HCT116 (cell line): ENCODE measurements around the gene NCOA1. TPM values are rescaled to one million over a fixed set of nuclear protein-coding genes. Genes with fewer than 3 reads are reported as not detected.

Experiments used
- ATAC-seq: fragments of 200-7000 bp; cut with Tn5 transposase; 2 replicates; pipeline ENCODE4 v1.9.1; 2020; ENCODE audit warnings: mild to moderate bottlenecking, moderate library complexity
- BruUV-seq: library from RNA; stranded (reverse); fragments of 400-500 nt; replicated peaks from 2 replicates; lab custom pipeline; 2021; lab: Mats Ljungman, UMichigan
- CTCF ChIA-PET: fragments of 300-600 bp; sonication (Branson Sonifier 250); formaldehyde crosslinking; loops from one replicate; lab custom pipeline; 2021; ENCODE audit warnings: antibody characterized with exemption; lab: Charles Lee
- POLR2A ChIA-PET: fragments of 300-600, 350-600 bp; sonication (Branson Sonifier 250); formaldehyde crosslinking; loops from one replicate; lab custom pipeline; 2021; ENCODE audit warnings: antibody characterized with exemption; lab: Charles Lee
- RAD21 ChIA-PET, 2 experiments: fragments of 300-600 bp; sonication (Branson Sonifier 250); formaldehyde crosslinking; loops; one replicate each; lab custom pipeline; 2023; ENCODE audit warnings: low total read pairs in 2 of 2; ENCODE audit not compliant: uncharacterized antibody in 2 of 2, unreplicated experiment in 2 of 2, low non-redundant PET in 1 of 2; lab: Charles Lee
- DNase-seq: peaks from one replicate; pipeline ENCODE4 v3.0.0-alpha.2; 2010; ENCODE audit warnings: low read depth, low spot score
- H2AFZ ChIP-seq: fragments of 200-600 bp; shearing (Covaris generic), sonication (generic); 2 replicates; pipeline ENCODE4 v1.6.1; 2017; ENCODE audit warnings: low read depth, mixed run types, mixed read lengths, antibody characterized with exemption, low read length; ENCODE audit not compliant: poor library complexity, severe bottlenecking
- H3K27ac ChIP-seq: 2 replicates; pipeline ENCODE4 v1.5.1; 2012; ENCODE audit warnings: low read depth, low read length
- H3K27me3 ChIP-seq: fragments of 200-600 bp; sonication (generic); 2 replicates; pipeline ENCODE4 v1.6.1; 2016; ENCODE audit warnings: mixed run types, low read length, mixed read lengths; ENCODE audit not compliant: insufficient read depth
- H3K36me3 ChIP-seq, 2 experiments: fragments of 200-500 bp in 1 of 2; fragments of 200-600 bp in 1 of 2; sonication (Bioruptor generic) in 1 of 2; sonication (generic) in 1 of 2; 2 replicates each; pipeline versions ENCODE4 v1.5.1 to v1.6.1; 2014 to 2016; ENCODE audit warnings: low read length in 2 of 2, inconsistent platforms in 1 of 2, mixed read lengths in 1 of 2, mixed run types in 1 of 2; ENCODE audit not compliant: insufficient read depth in 2 of 2, control insufficient read depth in 1 of 2
- H3K4me1 ChIP-seq, 2 experiments: fragments of 200-600 bp in 1 of 2; sonication (generic) in 1 of 2; 2 replicates each; pipeline versions ENCODE4 v1.5.1 to v1.6.1; 2012 to 2017; ENCODE audit warnings: low read length in 2 of 2, inconsistent platforms in 1 of 2, mild to moderate bottlenecking in 1 of 2, mixed read lengths in 1 of 2, mixed run types in 1 of 2, moderate library complexity in 1 of 2; ENCODE audit not compliant: insufficient read depth in 2 of 2, control insufficient read depth in 1 of 2
- H3K4me2 ChIP-seq: fragments of 200-600 bp; sonication (generic); 2 replicates; pipeline ENCODE4 v1.6.1; 2017; ENCODE audit warnings: mixed run types, low read length, mixed read lengths
- H3K4me3 ChIP-seq, 2 experiments: fragments of 200-600 bp in 1 of 2; sonication (generic) in 1 of 2; replicated peaks in 1 of 2; 2 replicates each; pipeline ENCODE4 v1.5.1; 2011 to 2016; ENCODE audit warnings: low read length in 2 of 2, control low read depth in 1 of 2, low read depth in 1 of 2, mild to moderate bottlenecking in 1 of 2, mixed read lengths in 1 of 2, mixed run types in 1 of 2
- H3K79me2 ChIP-seq: fragments of 200-600 bp; sonication (generic); 2 replicates; pipeline ENCODE4 v1.6.1; 2017; ENCODE audit warnings: mild to moderate bottlenecking, mixed run types, low read length, moderate library complexity, mixed read lengths; ENCODE audit not compliant: insufficient read depth
- H3K9ac ChIP-seq: fragments of 200-600 bp; sonication (generic); 2 replicates; pipeline ENCODE4 v1.6.1; 2016; ENCODE audit warnings: low read length, mixed read lengths
- H3K9me2 ChIP-seq: fragments of 200-600 bp; sonication (generic), shearing (Covaris generic); 2 replicates; pipeline ENCODE4 v1.6.1; 2017; ENCODE audit warnings: mixed run types, mild to moderate bottlenecking, moderate library complexity; ENCODE audit not compliant: insufficient read depth
- H3K9me3 ChIP-seq, 2 experiments: fragments of 200-500 bp in 1 of 2; fragments of 200-600 bp in 1 of 2; sonication (Bioruptor generic) in 1 of 2; sonication (generic) in 1 of 2; 2 replicates each; pipeline ENCODE4 v1.6.1; 2014 to 2017; ENCODE audit warnings: low read length in 2 of 2, mixed read lengths in 2 of 2, inconsistent platforms in 1 of 2, low read depth in 1 of 2, mild to moderate bottlenecking in 1 of 2, mixed run types in 1 of 2, moderate library complexity in 1 of 2; ENCODE audit not compliant: control insufficient read depth in 1 of 2, insufficient read depth in 1 of 2
- H4K20me1 ChIP-seq: fragments of 200-600 bp; sonication (generic), shearing (Covaris generic); 2 replicates; pipeline ENCODE4 v1.6.1; 2017; ENCODE audit warnings: mixed run types, mild to moderate bottlenecking, moderate library complexity; ENCODE audit not compliant: insufficient read depth
- CBX3 ChIP-seq: IDR thresholded peaks from 2 replicates; pipeline ENCODE4 v1.6.1; 2012; ENCODE audit warnings: low read depth
- CEBPB ChIP-seq: IDR thresholded peaks from 2 replicates; pipeline ENCODE4 v1.6.1; 2012; ENCODE audit warnings: low read depth
- ELF1 ChIP-seq: IDR thresholded peaks from 2 replicates; pipeline ENCODE4 v1.6.1; 2012; ENCODE audit warnings: low read depth, borderline replicate concordance
- EZH2 ChIP-seq: fragments of 200-600 bp; sonication (generic); IDR thresholded peaks from 2 replicates; pipeline ENCODE4 v1.6.1; 2017; ENCODE audit warnings: antibody characterized with exemption, mixed run types
- EZH2phosphoT487 ChIP-seq: fragments of 200-600 bp; IDR thresholded peaks from 2 replicates; pipeline ENCODE4 v1.6.1; 2018; ENCODE audit warnings: antibody characterized with exemption, borderline replicate concordance
- JUND ChIP-seq: IDR thresholded peaks from 2 replicates; pipeline ENCODE4 v1.6.1; 2012
- POLR2A ChIP-seq: IDR thresholded peaks from 2 replicates; pipeline ENCODE4 v1.7.0; 2011; ENCODE audit warnings: borderline replicate concordance; ENCODE audit not compliant: insufficient read depth, insufficient read length; ENCODE audit errors: extremely low read depth
- POLR2AphosphoS5 ChIP-seq: IDR thresholded peaks from 2 replicates; pipeline ENCODE4 v1.6.1; 2011; ENCODE audit warnings: mild to moderate bottlenecking, low read depth, low read length, moderate library complexity
- SP1 ChIP-seq: IDR thresholded peaks from 2 replicates; pipeline ENCODE4 v1.6.1; 2012; ENCODE audit warnings: low read depth
- YY1 ChIP-seq: IDR thresholded peaks from 2 replicates; pipeline ENCODE4 v1.6.1; 2011; ENCODE audit warnings: low read length, low read depth, moderate library complexity, mild to moderate bottlenecking; ENCODE audit not compliant: insufficient replicate concordance; ENCODE audit errors: extremely low read depth
- ZFX ChIP-seq: fragments of 450-650 bp; IDR thresholded peaks from 2 replicates; pipeline ENCODE4 v1.6.1; 2017
- ZNF274 ChIP-seq: fragments of 200-500 bp; sonication (Bioruptor generic); IDR thresholded peaks from 2 replicates; pipeline ENCODE4 v1.6.1; 2014; ENCODE audit warnings: mild to moderate bottlenecking, low read depth, low read length, inconsistent platforms
- intact Hi-C: fragments of 100-400 bp; cut with micrococcal nuclease; formaldehyde crosslinking; loops from 2 replicates; pipeline ENCODE4 v1.10.0; 2022
- total RNA-seq: library from RNA; stranded (reverse); gene quantifications from one replicate; pipeline ENCODE4 v1.2.1, GENCODE V29; 2021; ENCODE audit not compliant: unreplicated experiment
- TF ChIP-seq, protein P1 (sequence below): IDR thresholded peaks from 2 replicates; pipeline ENCODE4 v1.6.1; 2012; ENCODE audit warnings: low read depth
- TF ChIP-seq, protein P2 (sequence below): IDR thresholded peaks from 2 replicates; pipeline ENCODE4 v1.6.1; 2012
- TF ChIP-seq, protein P3 (sequence below), 3 experiments: fragments of 200-600 bp in 1 of 3; sonication (generic) in 1 of 3; IDR thresholded peaks in 2 of 3; conservative IDR thresholded peaks in 1 of 3; 2 replicates each; pipeline ENCODE4 v1.5.1; 2012 to 2017; ENCODE audit warnings: low read depth in 2 of 3, low read length in 2 of 3, antibody characterized with exemption in 1 of 3, borderline replicate concordance in 1 of 3, control low read depth in 1 of 3, mild to moderate bottlenecking in 1 of 3, mixed read lengths in 1 of 3, mixed run types in 1 of 3, moderate library complexity in 1 of 3; ENCODE audit not compliant: insufficient read depth in 1 of 3
- TF ChIP-seq, protein P4 (sequence below): IDR thresholded peaks from 2 replicates; pipeline ENCODE4 v1.6.1; 2012
- TF ChIP-seq, protein P5 (sequence below): IDR thresholded peaks from 2 replicates; pipeline ENCODE4 v1.6.1; 2011; ENCODE audit warnings: mild to moderate bottlenecking, low read length, moderate library complexity; ENCODE audit not compliant: insufficient replicate concordance; ENCODE audit errors: extremely low read depth

NCOA1 gene
- total RNA-seq, 1 experiment from 2014 or later = 10.4 TPM

DNA sequence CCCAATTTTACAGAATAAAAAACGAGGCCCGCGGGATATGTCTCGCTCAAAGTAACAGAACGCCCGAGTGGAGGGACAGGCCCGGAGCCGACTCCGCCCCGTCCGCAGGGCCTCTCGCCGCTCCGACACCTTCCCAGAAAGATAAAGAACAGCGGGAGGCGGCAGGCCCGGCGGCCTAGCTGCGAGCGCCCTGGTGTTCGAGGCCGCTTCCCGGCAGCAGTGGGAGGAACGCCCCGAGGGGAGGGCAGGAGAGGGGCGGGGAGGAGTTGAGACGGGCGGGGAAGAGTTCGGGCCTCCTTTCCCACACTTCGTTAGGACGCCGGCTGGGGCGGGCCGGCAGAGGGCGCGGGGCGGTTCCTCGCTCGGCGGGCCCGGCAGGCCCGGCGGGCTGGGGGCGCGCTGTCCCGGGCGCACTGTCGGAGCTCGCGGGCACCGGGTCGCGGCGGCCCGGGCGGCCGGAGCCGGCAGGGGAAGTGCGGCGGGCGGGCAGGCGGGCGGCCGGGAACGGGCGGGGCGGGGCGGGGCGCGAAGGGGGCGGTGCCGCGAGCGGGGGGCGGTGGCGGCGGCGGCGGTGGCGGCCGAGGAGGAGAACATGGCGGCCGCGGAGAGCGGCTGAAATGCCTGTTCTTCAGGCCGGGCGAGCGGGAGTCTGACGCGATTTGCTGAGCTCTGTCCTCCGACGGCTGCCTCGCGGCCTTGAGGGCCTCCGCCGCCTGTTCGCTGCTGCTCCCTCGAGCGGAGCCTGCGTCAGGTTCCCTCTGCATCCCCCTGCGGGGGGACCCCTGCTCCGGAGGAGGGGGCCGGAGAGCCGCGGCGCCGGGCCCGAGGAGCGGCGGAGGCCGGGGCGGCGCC, at the start of gene NCOA1 (continued):
- TF ChIP-seq EZH2 = no peak

DNA sequence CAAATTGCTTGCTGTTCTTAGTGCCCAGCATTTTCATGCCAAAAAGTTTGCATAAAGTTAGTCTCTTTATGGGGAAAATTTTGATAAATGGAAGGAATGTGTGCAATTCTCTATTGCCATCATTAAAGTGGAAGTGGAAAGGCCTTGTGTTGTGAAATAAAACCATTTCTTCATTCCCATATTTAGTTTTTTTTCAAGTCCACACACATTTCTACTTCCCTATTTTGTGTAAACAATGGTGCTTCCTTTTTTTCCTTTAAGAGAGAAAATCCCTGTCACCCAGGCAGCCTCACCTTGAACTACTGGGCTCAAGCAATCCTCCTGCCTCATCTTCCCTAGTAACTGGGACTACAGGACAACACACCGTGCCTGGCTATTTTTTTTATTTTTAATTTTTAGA, 42.3 kb upstream of the NCOA1 start:
- POLR2A ChIA-PET = no interaction called here
- Histone ChIP-seq H3K4me1 (no peaks in the 10 kb centered on the region), H3K4me2 (no peak overlapping the region)
- no TSS peak for BruUV-seq
- TF ChIP-seq SP1 = no peak
- TF ChIP-seq ELF1 = no peak
- no peak for TF ChIP-seq CEBPB
- TF ChIP-seq, protein P1, sequence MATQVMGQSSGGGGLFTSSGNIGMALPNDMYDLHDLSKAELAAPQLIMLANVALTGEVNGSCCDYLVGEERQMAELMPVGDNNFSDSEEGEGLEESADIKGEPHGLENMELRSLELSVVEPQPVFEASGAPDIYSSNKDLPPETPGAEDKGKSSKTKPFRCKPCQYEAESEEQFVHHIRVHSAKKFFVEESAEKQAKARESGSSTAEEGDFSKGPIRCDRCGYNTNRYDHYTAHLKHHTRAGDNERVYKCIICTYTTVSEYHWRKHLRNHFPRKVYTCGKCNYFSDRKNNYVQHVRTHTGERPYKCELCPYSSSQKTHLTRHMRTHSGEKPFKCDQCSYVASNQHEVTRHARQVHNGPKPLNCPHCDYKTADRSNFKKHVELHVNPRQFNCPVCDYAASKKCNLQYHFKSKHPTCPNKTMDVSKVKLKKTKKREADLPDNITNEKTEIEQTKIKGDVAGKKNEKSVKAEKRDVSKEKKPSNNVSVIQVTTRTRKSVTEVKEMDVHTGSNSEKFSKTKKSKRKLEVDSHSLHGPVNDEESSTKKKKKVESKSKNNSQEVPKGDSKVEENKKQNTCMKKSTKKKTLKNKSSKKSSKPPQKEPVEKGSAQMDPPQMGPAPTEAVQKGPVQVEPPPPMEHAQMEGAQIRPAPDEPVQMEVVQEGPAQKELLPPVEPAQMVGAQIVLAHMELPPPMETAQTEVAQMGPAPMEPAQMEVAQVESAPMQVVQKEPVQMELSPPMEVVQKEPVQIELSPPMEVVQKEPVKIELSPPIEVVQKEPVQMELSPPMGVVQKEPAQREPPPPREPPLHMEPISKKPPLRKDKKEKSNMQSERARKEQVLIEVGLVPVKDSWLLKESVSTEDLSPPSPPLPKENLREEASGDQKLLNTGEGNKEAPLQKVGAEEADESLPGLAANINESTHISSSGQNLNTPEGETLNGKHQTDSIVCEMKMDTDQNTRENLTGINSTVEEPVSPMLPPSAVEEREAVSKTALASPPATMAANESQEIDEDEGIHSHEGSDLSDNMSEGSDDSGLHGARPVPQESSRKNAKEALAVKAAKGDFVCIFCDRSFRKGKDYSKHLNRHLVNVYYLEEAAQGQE = no peak
- TF ChIP-seq, protein P2, sequence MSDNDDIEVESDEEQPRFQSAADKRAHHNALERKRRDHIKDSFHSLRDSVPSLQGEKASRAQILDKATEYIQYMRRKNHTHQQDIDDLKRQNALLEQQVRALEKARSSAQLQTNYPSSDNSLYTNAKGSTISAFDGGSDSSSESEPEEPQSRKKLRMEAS = no peak
- TF ChIP-seq JUND = no peak
- TF ChIP-seq POLR2AphosphoS5 = no peak
- TF ChIP-seq, protein P3, sequence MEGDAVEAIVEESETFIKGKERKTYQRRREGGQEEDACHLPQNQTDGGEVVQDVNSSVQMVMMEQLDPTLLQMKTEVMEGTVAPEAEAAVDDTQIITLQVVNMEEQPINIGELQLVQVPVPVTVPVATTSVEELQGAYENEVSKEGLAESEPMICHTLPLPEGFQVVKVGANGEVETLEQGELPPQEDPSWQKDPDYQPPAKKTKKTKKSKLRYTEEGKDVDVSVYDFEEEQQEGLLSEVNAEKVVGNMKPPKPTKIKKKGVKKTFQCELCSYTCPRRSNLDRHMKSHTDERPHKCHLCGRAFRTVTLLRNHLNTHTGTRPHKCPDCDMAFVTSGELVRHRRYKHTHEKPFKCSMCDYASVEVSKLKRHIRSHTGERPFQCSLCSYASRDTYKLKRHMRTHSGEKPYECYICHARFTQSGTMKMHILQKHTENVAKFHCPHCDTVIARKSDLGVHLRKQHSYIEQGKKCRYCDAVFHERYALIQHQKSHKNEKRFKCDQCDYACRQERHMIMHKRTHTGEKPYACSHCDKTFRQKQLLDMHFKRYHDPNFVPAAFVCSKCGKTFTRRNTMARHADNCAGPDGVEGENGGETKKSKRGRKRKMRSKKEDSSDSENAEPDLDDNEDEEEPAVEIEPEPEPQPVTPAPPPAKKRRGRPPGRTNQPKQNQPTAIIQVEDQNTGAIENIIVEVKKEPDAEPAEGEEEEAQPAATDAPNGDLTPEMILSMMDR (IDR thresholded peaks at IDR 0.05 in 2 of 3, conservative IDR thresholded peaks at IDR 0.05 in 1 of 3; ENCODE audit: borderline replicate concordance in 1 of 3, insufficient read depth in 1 of 3, low read depth in 2 of 3, low read length in 2 of 3) = no peak
- no peak for TF ChIP-seq ZFX
- TF ChIP-seq, protein P4, sequence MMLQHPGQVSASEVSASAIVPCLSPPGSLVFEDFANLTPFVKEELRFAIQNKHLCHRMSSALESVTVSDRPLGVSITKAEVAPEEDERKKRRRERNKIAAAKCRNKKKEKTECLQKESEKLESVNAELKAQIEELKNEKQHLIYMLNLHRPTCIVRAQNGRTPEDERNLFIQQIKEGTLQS = no peak
- TF ChIP-seq, protein P5, sequence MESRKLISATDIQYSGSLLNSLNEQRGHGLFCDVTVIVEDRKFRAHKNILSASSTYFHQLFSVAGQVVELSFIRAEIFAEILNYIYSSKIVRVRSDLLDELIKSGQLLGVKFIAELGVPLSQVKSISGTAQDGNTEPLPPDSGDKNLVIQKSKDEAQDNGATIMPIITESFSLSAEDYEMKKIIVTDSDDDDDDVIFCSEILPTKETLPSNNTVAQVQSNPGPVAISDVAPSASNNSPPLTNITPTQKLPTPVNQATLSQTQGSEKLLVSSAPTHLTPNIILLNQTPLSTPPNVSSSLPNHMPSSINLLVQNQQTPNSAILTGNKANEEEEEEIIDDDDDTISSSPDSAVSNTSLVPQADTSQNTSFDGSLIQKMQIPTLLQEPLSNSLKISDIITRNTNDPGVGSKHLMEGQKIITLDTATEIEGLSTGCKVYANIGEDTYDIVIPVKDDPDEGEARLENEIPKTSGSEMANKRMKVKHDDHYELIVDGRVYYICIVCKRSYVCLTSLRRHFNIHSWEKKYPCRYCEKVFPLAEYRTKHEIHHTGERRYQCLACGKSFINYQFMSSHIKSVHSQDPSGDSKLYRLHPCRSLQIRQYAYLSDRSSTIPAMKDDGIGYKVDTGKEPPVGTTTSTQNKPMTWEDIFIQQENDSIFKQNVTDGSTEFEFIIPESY = no peak
- TF ChIP-seq YY1 = no peak
- TF ChIP-seq EZH2phosphoT487 = no peak
- no peak for TF ChIP-seq CBX3
- no peak for TF ChIP-seq ZNF274
- no peak for TF ChIP-seq POLR2A
- TF ChIP-seq EZH2 = no peak
- TF ChIP-seq, all 23 proteins: peak for 0
- CTCF ChIA-PET = no interaction called here
- Histone ChIP-seq H3K9me3 (0 out of 4 replicates have a peak, but pooled peaks cover 0 to 3% of the 10 kb centered on the region in 2 experiments), H3K9ac (no peak overlapping the region), H3K27ac (no peak overlapping the region), H3K4me3 (no peak overlapping the region), H3K9me2 (no peaks in the 10 kb centered on the region), H3K79me2 (no peaks in the 10 kb centered on the region), H2AFZ (no peak overlapping the region), H3K27me3 (no peaks in the 10 kb centered on the region), H4K20me1 (no peaks in the 10 kb centered on the region), H3K36me3 (no peaks in the 10 kb centered on the region)
- ATAC-seq (no peak), DNase-seq (no peak)
- intact Hi-C loops = no loop called here
- RAD21 ChIA-PET = no interaction called here
